Natural killer cell (primary cell): ENCODE results near the gene DENND1A. TPM values are rescaled to one million over a fixed set of nuclear protein-coding genes. Genes with fewer than 3 reads are reported as not detected.

Experiments
- ATAC-seq, 3 donors: fragments of 150-1000 bp in 2 of 3; fragments of 200-7000 bp in 1 of 3; cut with Tn5 transposase; 1 replicate in 1 of 3; 2 replicates in 2 of 3; pipeline ENCODE4 v1.10.0; 2021; ENCODE audit warnings: mild to moderate bottlenecking in 2 of 3, moderate library complexity in 2 of 3
- DNase-seq, 2 donors: peaks; one replicate each; pipeline versions ENCODE4 v3.0.0 to v3.0.0-alpha.2; 2013 to 2021; ENCODE audit warnings: mixed read lengths in 1 of 2
- H3K27ac ChIP-seq: one replicate; pipeline ENCODE4 v1.5.1; 2013; ENCODE audit warnings: mild to moderate bottlenecking, low read length
- H3K27me3 ChIP-seq: one replicate; pipeline ENCODE4 v1.6.1; 2013; ENCODE audit warnings: low read length; ENCODE audit not compliant: control insufficient read depth, insufficient read depth
- H3K36me3 ChIP-seq: one replicate; pipeline ENCODE4 v1.6.1; 2013; ENCODE audit warnings: low read length; ENCODE audit not compliant: control insufficient read depth, insufficient read depth
- H3K4me1 ChIP-seq: one replicate; pipeline ENCODE4 v1.6.1; 2013; ENCODE audit warnings: low read length; ENCODE audit not compliant: control insufficient read depth, insufficient read depth
- H3K4me3 ChIP-seq: one replicate; pipeline ENCODE4 v1.5.1; 2013; ENCODE audit warnings: low read length
- H3K9me3 ChIP-seq: one replicate; pipeline ENCODE4 v1.6.1; 2013; ENCODE audit warnings: low read length; ENCODE audit not compliant: control insufficient read depth, insufficient read depth
- H3K27ac Mint-ChIP-seq, 2 donors: one replicate each; pipeline ENCODE4 v1.8.0; 2022; ENCODE audit warnings: mild to moderate bottlenecking in 2 of 2, mixed read lengths in 2 of 2, moderate library complexity in 1 of 2
- H3K27me3 Mint-ChIP-seq, 2 donors: one replicate each; pipeline ENCODE4 v1.8.0; 2022; ENCODE audit warnings: low read depth in 2 of 2, mixed read lengths in 2 of 2
- H3K36me3 Mint-ChIP-seq: one replicate; pipeline ENCODE4 v1.8.0; 2022; ENCODE audit warnings: mixed read lengths
- H3K4me1 Mint-ChIP-seq, 2 donors: one replicate each; pipeline ENCODE4 v1.8.0; 2022; ENCODE audit warnings: mixed read lengths in 2 of 2
- H3K4me3 Mint-ChIP-seq: one replicate; pipeline ENCODE4 v1.8.0; 2022; ENCODE audit warnings: mild to moderate bottlenecking, moderate library complexity, mixed read lengths
- H3K9me3 Mint-ChIP-seq, 2 donors: one replicate each; pipeline ENCODE4 v1.8.0; 2022; ENCODE audit warnings: mixed read lengths in 2 of 2
- CTCF ChIP-seq: fragments of 200-600 bp; IDR thresholded peaks from one replicate; pipeline ENCODE4 v1.8.0; 2022; ENCODE audit warnings: antibody characterized with exemption
- WGBS: methylation state at CpG from one replicate; pipeline ENCODE4 v1.1.7; 2013; ENCODE audit warnings: missing lambda C conversion rate; ENCODE audit not compliant: insufficient coverage; 5-methylcytosine and 5-hydroxymethylcytosine counted together
- intact Hi-C: fragments of 100-400 bp; cut with micrococcal nuclease; formaldehyde crosslinking; loops from one replicate; pipeline ENCODE4 v1.14.2; 2022
- total RNA-seq, 4 donors: library from RNA; stranded (reverse); fragments of 120-200 nt in 1 of 4; gene quantifications; one replicate each; pipeline versions ENCODE4 v1.2.3 to v1.2.4, GENCODE V29; 2013 to 2022

Gene DENND1A
- total RNA-seq, 3 donors from 2014 or later (not counting 1 experiment from before 2014, with no cell fraction given) = 27.8 to 37.6 (median 30.9) TPM

DNA sequence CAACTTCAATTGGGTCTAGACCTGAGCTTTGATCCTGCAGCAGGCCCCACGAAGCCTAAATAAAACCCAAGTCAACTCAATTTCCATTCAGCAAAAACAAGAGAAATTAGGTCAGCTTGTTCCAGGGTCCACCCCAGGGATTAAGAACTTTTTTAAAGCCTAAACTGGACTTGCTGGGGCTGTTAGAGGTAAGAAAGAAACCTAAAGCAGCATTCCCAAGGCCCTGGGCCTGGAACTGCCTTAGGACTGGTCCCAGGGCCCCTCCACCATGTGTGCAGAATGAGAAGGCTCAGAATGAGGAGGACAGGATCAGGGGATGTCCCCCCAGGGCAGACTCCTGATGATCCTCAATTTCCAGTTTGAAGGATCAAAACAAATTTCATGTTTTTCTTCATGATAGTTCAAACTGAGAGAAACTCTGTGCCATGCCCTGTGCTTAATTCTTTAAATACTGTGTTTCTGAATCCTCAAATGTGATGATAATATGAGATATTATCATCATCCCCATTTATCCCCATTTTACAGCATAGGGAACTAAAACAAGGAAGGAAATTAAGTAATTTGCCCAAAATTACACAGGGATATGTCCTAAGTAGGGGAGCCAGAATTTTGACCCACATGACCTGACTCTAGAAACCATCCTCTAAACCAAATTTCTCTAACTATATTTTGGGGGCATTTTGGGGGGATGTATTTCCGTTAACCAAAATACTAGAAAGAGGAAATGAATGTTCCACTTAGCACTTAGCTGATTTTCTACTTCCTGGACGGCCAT, 64.5 kb downstream of the DENND1A start:
- peaks cover 29 to 31% of the 10 kb centered on the region in 2 donors for H3K4me1 Mint-ChIP-seq
- Histone ChIP-seq H3K9me3 (no peaks in the 10 kb centered on the region), H3K4me1 (peaks cover 5% of the 10 kb centered on the region), H3K27me3 (no peaks in the 10 kb centered on the region), H3K36me3 (no peaks in the 10 kb centered on the region), H3K27ac (no peak overlapping the region), H3K4me3 (no peak overlapping the region)
- peaks cover 9% of the 10 kb centered on the region for H3K36me3 Mint-ChIP-seq
- H3K9me3 Mint-ChIP-seq = no peaks in the 10 kb centered on the region
- peak overlapping the region; percentile 84 to 87 for H3K27ac Mint-ChIP-seq
- intact Hi-C loops = no loop called here
- no peak for TF ChIP-seq CTCF
- WGBS = 92% methylated on average over 1 of the region's 3 CpGs
- ATAC-seq (no peak), DNase-seq (no peak)
- H3K27me3 Mint-ChIP-seq = no peaks in the 10 kb centered on the region
- H3K4me3 Mint-ChIP-seq = peak overlapping the region; percentile 45

- H3K4me1 ChIP-seq = peaks cover 5% of the 10 kb centered on the region
- H3K27me3 ChIP-seq = no peaks in the 10 kb centered on the region
- H3K27ac ChIP-seq = no peak overlapping the region
- peaks cover 29 to 31% of the 10 kb centered on the region in 2 donors for H3K4me1 Mint-ChIP-seq
- DNase-seq = no peak
- H3K27me3 Mint-ChIP-seq = no peaks in the 10 kb centered on the region
- H3K4me3 ChIP-seq = no peak overlapping the region
- H3K36me3 Mint-ChIP-seq = peaks cover 9% of the 10 kb centered on the region
- no peak overlapping the region for H3K4me3 Mint-ChIP-seq
- no peaks in the 10 kb centered on the region for H3K36me3 ChIP-seq
- no peak for TF ChIP-seq CTCF
- 98% methylated on average over 9 of the region's 9 CpGs for WGBS
- no peak for ATAC-seq
- no peaks in the 10 kb centered on the region for H3K9me3 Mint-ChIP-seq
- no peaks in the 10 kb centered on the region for H3K9me3 ChIP-seq
- intact Hi-C loops = no loop called here
- no peak overlapping the region for H3K27ac Mint-ChIP-seq
Observed at GRCh38 chr9:123864251-123864650, 65.7 kb downstream of the DENND1A start.

GRCh38 chr9:123863164-123863855, 66.6 kb downstream of the DENND1A start:
- H3K4me1 ChIP-seq = peaks cover 5% of the 10 kb centered on the region
- H3K4me1 Mint-ChIP-seq = peaks cover 24 to 25% of the 10 kb centered on the region in 2 donors
- H3K36me3 ChIP-seq = no peaks in the 10 kb centered on the region
- DNase-seq = no peak
- no peaks in the 10 kb centered on the region for H3K27me3 Mint-ChIP-seq
- H3K36me3 Mint-ChIP-seq = peaks cover 9% of the 10 kb centered on the region
- ATAC-seq = no peak
- H3K27ac ChIP-seq = no peak overlapping the region
- no peaks in the 10 kb centered on the region for H3K9me3 Mint-ChIP-seq
- TF ChIP-seq CTCF = no peak
- no peak overlapping the region for H3K27ac Mint-ChIP-seq
- intact Hi-C loops = no loop called here
- H3K4me3 ChIP-seq = no peak overlapping the region
- no peaks in the 10 kb centered on the region for H3K27me3 ChIP-seq
- no peaks in the 10 kb centered on the region for H3K9me3 ChIP-seq
- 79% methylated on average over 5 of the region's 5 CpGs for WGBS
- H3K4me3 Mint-ChIP-seq = no peak overlapping the region
